PC-3 (cell line): ENCODE results near the gene SLC25A12. TPM values are rescaled to one million over a fixed set of nuclear protein-coding genes. Genes with fewer than 3 reads are reported as not detected.

Source experiments
- ATAC-seq: fragments of 200-7000 bp; cut with Tn5 transposase; 2 replicates; pipeline ENCODE4 v1.9.1; 2020; ENCODE audit warnings: mild to moderate bottlenecking, moderate library complexity
- BruUV-seq: library from RNA; stranded (reverse); fragments of 400-500 nt; replicated peaks from 2 replicates; lab custom pipeline; 2021; lab: Mats Ljungman, UMichigan
- CTCF ChIA-PET: fragments of 300-600 bp; sonication (Branson Sonifier 250); formaldehyde crosslinking; loops from one replicate; lab custom pipeline; 2022; ENCODE audit warnings: antibody characterized with exemption; lab: Charles Lee
- POLR2A ChIA-PET: fragments of 300-600 bp; sonication (Branson Sonifier 250); formaldehyde crosslinking; loops from one replicate; lab custom pipeline; 2022; ENCODE audit warnings: antibody characterized with exemption; ENCODE audit not compliant: unreplicated experiment; lab: Charles Lee
- DNase-seq: peaks from one replicate; pipeline ENCODE4 v3.0.0-alpha.2; 2015
- H2AFZ ChIP-seq: fragments of 300-600 bp; sonication (generic); 2 replicates; pipeline ENCODE4 v1.6.0; 2016; ENCODE audit warnings: antibody characterized with exemption, low read length
- H3F3A ChIP-seq: fragments of 300-600 bp; sonication (generic); one replicate; pipeline ENCODE4 v1.6.0; 2017; ENCODE audit warnings: antibody characterized with exemption, low read length, control low read depth, mild to moderate bottlenecking; ENCODE audit not compliant: unreplicated experiment
- H3K27ac ChIP-seq: fragments of 300-600 bp; sonication (generic); 2 replicates; pipeline ENCODE4 v1.5.1; 2016; ENCODE audit warnings: mild to moderate bottlenecking, low read length
- H3K27me3 ChIP-seq: fragments of 300-600 bp; sonication (generic); 2 replicates; pipeline ENCODE4 v1.6.1; 2016; ENCODE audit warnings: low read length, mixed read lengths
- H3K36me3 ChIP-seq: fragments of 300-600 bp; sonication (generic); 2 replicates; pipeline ENCODE4 v1.6.1; 2016; ENCODE audit warnings: low read depth, mixed run types, low read length, mixed read lengths
- H3K4me1 ChIP-seq: fragments of 300-600 bp; sonication (generic); 2 replicates; pipeline ENCODE4 v1.5.1; 2016; ENCODE audit warnings: low read length; ENCODE audit not compliant: insufficient read depth
- H3K4me2 ChIP-seq: fragments of 300-600 bp; sonication (generic); 2 replicates; pipeline ENCODE4 v1.6.0; 2016; ENCODE audit warnings: low read length
- H3K4me3 ChIP-seq: fragments of 300-600 bp; sonication (generic); 2 replicates; pipeline ENCODE4 v1.5.1; 2016; ENCODE audit warnings: mild to moderate bottlenecking, low read length, mixed read lengths
- H3K79me2 ChIP-seq: fragments of 300-600 bp; sonication (generic); 2 replicates; pipeline ENCODE4 v1.6.1; 2017; ENCODE audit warnings: low read length, mixed read lengths
- H3K9ac ChIP-seq: fragments of 300-600 bp; sonication (generic); 2 replicates; pipeline ENCODE4 v1.6.0; 2016; ENCODE audit warnings: mild to moderate bottlenecking, low read length
- H3K9me2 ChIP-seq: fragments of 300-600 bp; sonication (generic); replicated peaks from 2 replicates; pipeline ENCODE4 v1.6.1; 2016; ENCODE audit warnings: mixed run types, low read length, mixed read lengths
- H3K9me3 ChIP-seq: fragments of 300-600 bp; sonication (generic); 2 replicates; pipeline ENCODE4 v1.6.1; 2016; ENCODE audit warnings: low read length, mixed read lengths
- H4K20me1 ChIP-seq: fragments of 300-600 bp; sonication (generic); 2 replicates; pipeline ENCODE4 v1.6.1; 2016; ENCODE audit warnings: low read length, mixed read lengths
- EZH2 ChIP-seq: fragments of 300-600 bp; sonication (generic); IDR thresholded peaks from one replicate; pipeline ENCODE4 v1.6.1; 2017; ENCODE audit warnings: antibody characterized with exemption, mild to moderate bottlenecking, low read length; ENCODE audit not compliant: unreplicated experiment
- EZH2phosphoT487 ChIP-seq: fragments of 300-600 bp; sonication (generic); IDR thresholded peaks from 2 replicates; pipeline ENCODE4 v1.6.1; 2018; ENCODE audit warnings: mild to moderate bottlenecking, antibody characterized with exemption, low read length, borderline replicate concordance
- intact Hi-C: fragments of 100-400 bp; cut with micrococcal nuclease; formaldehyde crosslinking; loops from 2 replicates; pipeline ENCODE4 v1.9.0; 2023
- total RNA-seq: library from RNA; depleted of rRNA; stranded (reverse); fragments of >200 nt; gene quantifications from 2 replicates; pipeline ENCODE4 v1.2.3, GENCODE V29; 2014
- TF ChIP-seq, protein P1 (sequence below): fragments of 300-600 bp; sonication (generic); conservative IDR thresholded peaks from 2 replicates; pipeline ENCODE4 v1.5.1; 2017; ENCODE audit warnings: antibody characterized with exemption, low read depth, mild to moderate bottlenecking, low read length

SLC25A12 gene
- total RNA-seq, 1 experiment from 2014 or later: 18.4 TPM

DNA sequence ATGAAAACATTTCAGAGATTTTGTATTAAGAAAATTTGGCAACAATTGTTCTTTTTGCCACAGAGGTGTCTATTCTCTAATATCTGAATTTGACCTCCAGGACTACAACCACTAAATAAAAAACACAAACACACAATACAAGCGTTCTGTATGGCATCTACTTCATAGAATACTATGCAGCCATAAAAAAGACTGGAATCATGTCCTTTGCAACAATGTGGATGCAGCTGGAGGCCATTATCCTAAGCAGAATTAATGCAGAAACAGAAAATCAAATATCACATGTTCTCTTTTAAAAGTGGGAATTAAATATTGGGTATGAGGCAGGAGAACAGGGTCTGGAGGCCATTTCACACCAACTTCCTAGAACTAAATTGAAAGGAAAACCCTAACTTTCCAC, 19.5 kb downstream of the SLC25A12 start:
- Histone ChIP-seq H4K20me1 (no peaks in the 10 kb centered on the region), H3K9me2 (no peaks in the 10 kb centered on the region), H3K4me3 (no peak overlapping the region), H3K9ac (no peak overlapping the region), H3K9me3 (no peaks in the 10 kb centered on the region), H3K36me3 (peaks cover 4% of the 10 kb centered on the region; the same call in 1 of the 2 replicates), H3K4me1 (peaks cover 4% of the 10 kb centered on the region; the same call in 1 of the 2 replicates), H3K4me2 (no peak overlapping the region), H3F3A (no peaks in the 10 kb centered on the region), H2AFZ (no peak overlapping the region), H3K27ac (no peak overlapping the region), H3K27me3 (no peaks in the 10 kb centered on the region), H3K79me2 (0 out of 2 replicates have a peak, but pooled peaks cover 10% of the 10 kb centered on the region)
- no TSS peak for BruUV-seq
- intact Hi-C loops: no loop called here
- TF ChIP-seq, protein P1, sequence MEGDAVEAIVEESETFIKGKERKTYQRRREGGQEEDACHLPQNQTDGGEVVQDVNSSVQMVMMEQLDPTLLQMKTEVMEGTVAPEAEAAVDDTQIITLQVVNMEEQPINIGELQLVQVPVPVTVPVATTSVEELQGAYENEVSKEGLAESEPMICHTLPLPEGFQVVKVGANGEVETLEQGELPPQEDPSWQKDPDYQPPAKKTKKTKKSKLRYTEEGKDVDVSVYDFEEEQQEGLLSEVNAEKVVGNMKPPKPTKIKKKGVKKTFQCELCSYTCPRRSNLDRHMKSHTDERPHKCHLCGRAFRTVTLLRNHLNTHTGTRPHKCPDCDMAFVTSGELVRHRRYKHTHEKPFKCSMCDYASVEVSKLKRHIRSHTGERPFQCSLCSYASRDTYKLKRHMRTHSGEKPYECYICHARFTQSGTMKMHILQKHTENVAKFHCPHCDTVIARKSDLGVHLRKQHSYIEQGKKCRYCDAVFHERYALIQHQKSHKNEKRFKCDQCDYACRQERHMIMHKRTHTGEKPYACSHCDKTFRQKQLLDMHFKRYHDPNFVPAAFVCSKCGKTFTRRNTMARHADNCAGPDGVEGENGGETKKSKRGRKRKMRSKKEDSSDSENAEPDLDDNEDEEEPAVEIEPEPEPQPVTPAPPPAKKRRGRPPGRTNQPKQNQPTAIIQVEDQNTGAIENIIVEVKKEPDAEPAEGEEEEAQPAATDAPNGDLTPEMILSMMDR: no peak
- TF ChIP-seq EZH2phosphoT487: no peak
- no peak for TF ChIP-seq EZH2
- DNase-seq (no peak), ATAC-seq (no peak)
- POLR2A ChIA-PET: no interaction called here
- CTCF ChIA-PET: no interaction called here

DNA sequence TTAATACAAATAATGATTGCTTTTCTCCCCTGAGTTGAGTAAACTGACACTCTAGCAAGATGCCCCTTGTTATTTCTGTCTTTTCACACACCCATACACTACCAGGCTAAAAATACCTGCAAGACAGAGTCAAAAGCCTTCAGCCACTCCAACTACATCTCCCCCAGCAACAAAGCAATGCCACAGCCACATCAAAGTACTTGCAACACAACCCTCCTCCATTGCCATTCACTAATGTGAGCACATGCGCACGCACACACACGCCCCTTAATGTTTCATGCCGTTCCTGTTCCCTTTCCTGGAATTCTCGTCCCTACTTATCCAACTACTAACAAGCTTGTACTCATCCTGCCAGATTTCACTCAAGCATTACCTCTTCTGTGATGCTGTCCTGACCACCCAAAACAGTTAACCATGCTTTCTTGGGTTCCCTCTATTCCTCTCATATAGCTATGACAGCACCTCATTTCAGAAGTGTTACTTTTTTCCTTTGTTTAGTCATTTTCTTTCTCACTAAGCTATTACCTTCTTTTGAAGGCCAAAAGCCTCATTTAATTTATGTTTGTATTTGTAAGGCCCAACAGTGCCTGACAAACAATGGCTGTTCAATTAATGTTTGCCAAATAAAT, 29.6 kb downstream of the SLC25A12 start:
- no peaks in the 10 kb centered on the region for H3K79me2 ChIP-seq
- H3K4me2 ChIP-seq: no peak overlapping the region
- H3K4me3 ChIP-seq: no peak overlapping the region
- H2AFZ ChIP-seq: no peak overlapping the region
- no peaks in the 10 kb centered on the region for H3K4me1 ChIP-seq
- intact Hi-C loops: no loop called here
- no peaks in the 10 kb centered on the region for H4K20me1 ChIP-seq
- no peaks in the 10 kb centered on the region for H3K9me3 ChIP-seq
- no peak for DNase-seq
- H3K36me3 ChIP-seq: peaks cover 6% of the 10 kb centered on the region
- no peak for ATAC-seq
- H3K9me2 ChIP-seq: no peaks in the 10 kb centered on the region
- no peaks in the 10 kb centered on the region for H3K27me3 ChIP-seq
- no peak overlapping the region for H3K27ac ChIP-seq
- ChIA-PET POLR2A (no interaction called here), CTCF (interaction anchor here (0.7 kb wide), 1 partner anchor 1537 kb away, joined by 3 read pairs; no protein-coding TSS in a partner anchor)
- H3K9ac ChIP-seq: no peak overlapping the region
- no peaks in the 10 kb centered on the region for H3F3A ChIP-seq
- TF ChIP-seq, protein P1: no peak
- no peak for TF ChIP-seq EZH2phosphoT487
- no peak for TF ChIP-seq EZH2
- BruUV-seq: no TSS peak

GRCh38 chr2:171862501-171862900, 31.5 kb downstream of the SLC25A12 start:
- H3K9me3 ChIP-seq: no peaks in the 10 kb centered on the region
- ChIA-PET CTCF (no interaction called here), POLR2A (no interaction called here)
- no TSS peak for BruUV-seq
- H3K4me2 ChIP-seq: no peak overlapping the region
- H3K9me2 ChIP-seq: no peaks in the 10 kb centered on the region
- no peak overlapping the region for H3K27ac ChIP-seq
- 0 out of 2 replicates have a peak, but pooled peaks cover under 1% of the 10 kb centered on the region for H3K36me3 ChIP-seq
- H3K27me3 ChIP-seq: no peaks in the 10 kb centered on the region
- DNase-seq (no peak), ATAC-seq (no peak)
- intact Hi-C loops: no loop called here
- H3K9ac ChIP-seq: no peak overlapping the region
- TF ChIP-seq, protein P1: no peak
- TF ChIP-seq EZH2 (no peak), EZH2phosphoT487 (no peak)
- no peaks in the 10 kb centered on the region for H3F3A ChIP-seq
- no peak overlapping the region for H3K4me3 ChIP-seq
- no peaks in the 10 kb centered on the region for H4K20me1 ChIP-seq
- no peaks in the 10 kb centered on the region for H3K4me1 ChIP-seq
- H3K79me2 ChIP-seq: no peaks in the 10 kb centered on the region
- H2AFZ ChIP-seq: no peak overlapping the region
